ENCODE measurements around the gene TNFRSF19.
"Not testable (repeated sequence)": the region's sequence is repeated elsewhere in the genome, so short reads cannot be mapped to it uniquely, and the experiment has no call there.

The TNFRSF19 gene

DNA sequence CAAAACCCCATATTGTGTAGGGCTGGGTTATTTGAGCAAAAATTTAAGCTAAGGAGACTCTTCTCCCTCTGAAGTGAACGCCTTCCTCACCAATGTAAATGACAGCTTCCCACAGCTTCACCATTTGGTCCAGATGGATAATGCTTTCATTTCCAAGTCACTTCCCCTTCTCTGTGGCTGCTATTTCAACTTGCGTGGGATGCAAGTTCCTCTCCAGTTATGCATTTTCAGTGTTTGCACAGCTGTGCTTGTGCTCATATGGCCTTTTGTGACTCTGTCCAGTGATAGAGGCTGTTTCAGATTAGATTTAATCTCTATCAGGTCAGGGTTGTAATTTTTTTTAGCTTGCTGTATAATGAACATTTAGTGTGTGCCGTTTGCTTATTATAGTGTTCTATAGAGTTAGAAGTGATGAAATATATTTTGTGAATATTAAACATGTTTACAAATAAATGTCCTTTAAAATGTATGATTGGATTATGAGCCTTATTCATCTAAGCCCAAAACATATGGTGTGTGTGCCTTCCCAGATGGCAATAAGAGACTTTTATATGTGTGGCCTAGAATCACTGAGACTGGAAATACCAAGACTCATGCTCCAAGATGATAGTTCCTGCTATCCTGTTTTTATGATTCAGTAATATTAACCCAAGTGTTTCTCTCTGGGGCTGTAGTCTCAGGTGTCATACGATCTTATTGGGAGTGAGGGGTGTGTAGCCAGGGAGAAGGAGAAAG is 86.6 kb downstream of the TNFRSF19 start:
- DNase-seq, result no peak

DNA sequence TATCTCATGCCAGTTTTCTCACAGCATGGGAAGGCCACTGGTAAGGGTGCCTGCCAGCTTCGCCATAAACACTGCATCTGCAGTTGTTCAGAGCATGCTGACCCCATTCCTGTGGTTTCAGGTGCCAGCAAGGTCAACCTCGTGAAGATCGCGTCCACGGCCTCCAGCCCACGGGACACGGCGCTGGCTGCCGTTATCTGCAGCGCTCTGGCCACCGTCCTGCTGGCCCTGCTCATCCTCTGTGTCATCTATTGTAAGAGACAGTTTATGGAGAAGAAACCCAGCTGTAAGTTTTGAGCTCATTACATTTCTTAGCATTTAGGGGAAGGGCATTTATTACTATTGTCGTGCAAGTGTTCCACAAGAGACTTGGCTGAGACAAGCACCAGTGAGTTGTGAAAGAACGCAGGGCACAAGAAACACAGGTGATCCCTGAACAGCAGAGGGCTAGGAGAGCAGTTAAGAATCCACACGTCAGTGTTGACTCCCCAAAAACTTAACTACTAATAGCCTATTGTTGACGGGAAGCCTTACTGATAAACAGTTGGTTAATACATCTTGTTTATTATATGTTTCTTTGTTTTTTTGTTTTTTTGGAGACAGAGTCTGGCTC is 88.8 kb downstream of the TNFRSF19 start:
- no peak for DNase-seq

DNA sequence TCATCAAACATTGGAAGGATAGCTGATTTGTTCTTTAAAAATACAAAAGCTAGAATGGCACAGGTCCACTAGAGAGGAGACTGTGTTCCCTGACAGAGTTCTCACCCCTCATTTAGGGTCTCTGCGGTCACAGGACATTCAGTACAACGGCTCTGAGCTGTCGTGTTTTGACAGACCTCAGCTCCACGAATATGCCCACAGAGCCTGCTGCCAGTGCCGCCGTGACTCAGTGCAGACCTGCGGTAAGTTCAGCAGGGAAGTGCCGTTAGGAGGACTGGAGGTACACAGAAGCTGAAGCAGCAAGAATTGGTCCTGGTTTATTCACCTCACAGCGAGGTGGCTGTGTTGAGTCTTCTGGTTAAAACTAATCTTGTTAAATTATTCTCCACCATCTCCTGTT is 90.0 kb downstream of the TNFRSF19 start:
- DNase-seq, result no peak

DNA sequence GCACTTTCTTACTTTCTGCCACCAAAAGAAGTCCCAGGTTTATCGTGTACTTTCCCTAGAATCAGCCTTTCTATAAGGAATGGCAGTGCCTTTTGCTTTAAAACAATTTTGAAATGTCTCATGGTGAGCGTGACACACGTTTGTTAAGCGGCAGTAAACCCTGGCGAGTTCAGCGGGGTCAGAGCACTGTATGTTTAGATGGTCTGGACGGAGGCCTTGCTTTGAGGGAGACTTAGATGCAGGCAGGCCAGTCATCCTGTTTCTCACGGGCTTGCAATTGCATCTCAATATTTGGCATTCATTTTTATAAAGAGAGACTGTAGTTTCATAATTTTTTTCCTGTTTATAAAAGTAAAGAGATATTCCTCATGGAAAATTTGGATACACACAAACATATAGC is 96.4 kb downstream of the TNFRSF19 start:
- DNase-seq, result no peak

DNA sequence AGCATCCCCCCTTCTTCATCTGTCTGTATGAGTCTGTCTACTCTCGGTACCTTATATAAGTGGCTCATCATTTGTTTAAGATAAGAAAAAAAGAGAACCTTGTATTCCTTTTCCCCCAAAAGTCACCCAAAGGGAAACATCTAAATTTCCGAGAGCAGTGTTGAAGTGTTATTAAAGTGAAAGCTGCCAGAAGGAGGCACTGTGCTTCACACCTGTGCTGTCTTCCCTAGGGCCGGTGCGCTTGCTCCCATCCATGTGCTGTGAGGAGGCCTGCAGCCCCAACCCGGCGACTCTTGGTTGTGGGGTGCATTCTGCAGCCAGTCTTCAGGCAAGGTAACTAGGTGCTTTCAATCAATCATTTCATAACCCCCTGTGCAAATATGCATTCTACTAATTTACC is 97.5 kb downstream of the TNFRSF19 start:
- no peak for DNase-seq

DNA sequence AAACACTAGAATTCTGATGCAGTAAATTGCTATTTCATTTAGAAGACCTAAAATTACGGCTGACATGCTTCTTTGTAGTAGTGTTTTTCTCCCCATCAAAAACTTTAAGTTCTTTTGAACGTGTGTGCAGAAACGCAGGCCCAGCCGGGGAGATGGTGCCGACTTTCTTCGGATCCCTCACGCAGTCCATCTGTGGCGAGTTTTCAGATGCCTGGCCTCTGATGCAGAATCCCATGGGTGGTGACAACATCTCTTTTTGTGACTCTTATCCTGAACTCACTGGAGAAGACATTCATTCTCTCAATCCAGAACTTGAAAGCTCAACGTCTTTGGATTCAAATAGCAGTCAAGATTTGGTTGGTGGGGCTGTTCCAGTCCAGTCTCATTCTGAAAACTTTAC is 98.3 kb downstream of the TNFRSF19 start:
- DNase-seq, result no peak

DNA sequence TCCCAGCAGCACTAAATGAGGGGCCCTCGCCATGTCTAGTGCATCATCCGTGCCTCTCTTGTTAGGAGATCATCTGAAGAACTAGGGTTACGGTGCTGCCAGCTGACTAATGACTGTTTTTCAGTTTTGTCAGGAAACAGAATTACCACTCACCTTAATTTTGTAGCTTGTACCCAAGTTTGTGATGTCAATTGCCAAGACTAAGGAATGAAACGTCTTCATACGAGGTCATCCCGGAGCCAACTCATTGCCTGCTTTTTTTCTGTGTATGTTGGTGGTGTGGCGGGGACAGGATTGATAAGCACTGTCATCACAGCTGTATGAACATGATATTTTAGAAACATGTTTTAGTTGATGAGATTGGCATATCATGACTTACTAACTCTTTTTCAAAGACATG is 100.6 kb downstream of the TNFRSF19 start:
- no peak for DNase-seq

DNA sequence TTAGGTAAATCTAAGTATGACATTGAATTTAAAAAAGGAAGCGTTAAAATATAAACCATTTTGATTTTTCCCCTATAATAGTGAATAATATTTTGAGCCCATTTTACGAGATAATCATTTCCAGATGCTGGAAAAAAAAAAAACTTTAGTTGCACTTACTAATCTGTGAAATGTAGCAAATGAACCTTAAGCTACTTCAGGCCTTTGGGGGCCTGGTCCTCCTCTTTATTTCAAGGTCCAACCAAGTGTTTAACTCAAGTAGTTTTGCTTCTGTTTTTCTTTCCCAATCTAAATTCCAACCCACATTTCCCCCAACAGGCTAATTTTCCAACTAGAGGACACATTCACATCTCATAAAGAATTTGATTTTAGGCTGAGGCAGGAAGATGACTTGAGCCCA is 101.2 kb downstream of the TNFRSF19 start:
- no peak for DNase-seq

DNA sequence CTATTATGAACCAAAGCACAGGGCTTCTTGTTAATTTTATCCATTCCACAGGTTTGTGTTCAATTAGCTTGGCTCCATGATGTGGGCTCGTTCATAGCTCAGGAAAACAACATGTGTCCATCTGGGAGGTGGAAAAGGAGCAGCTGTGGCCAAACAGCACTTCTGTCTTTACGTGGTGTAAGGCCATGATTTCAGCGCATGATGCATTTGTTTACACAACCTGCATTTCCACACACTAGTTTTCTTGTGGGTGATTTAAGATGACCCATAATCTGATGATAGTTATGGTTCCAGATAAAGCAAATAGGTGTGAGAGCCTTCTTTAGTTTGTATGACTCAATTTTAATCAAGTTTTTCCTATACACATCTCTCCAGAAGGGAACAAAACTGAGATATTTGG is 101.7 kb downstream of the TNFRSF19 start:
- DNase-seq, result no peak

DNA sequence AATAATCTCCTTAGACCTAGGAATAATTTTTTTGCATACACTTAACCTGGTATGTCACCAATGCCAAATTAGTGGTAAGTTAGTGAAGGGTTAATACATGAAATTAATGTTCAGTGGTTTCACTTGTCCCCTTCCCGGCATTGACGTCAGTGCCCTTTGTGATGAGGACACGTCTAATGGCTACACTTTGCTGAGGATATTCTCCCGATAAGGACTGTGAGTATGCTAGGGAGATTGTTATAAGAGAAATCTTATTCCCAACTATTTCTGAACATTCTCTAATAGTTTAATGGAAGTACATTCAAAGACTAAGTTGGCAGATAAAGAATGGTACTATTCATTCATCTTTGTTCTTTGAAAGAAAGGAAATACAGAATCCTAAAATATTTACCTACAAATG is 102.4 kb downstream of the TNFRSF19 start:
- no peak for DNase-seq

DNA sequence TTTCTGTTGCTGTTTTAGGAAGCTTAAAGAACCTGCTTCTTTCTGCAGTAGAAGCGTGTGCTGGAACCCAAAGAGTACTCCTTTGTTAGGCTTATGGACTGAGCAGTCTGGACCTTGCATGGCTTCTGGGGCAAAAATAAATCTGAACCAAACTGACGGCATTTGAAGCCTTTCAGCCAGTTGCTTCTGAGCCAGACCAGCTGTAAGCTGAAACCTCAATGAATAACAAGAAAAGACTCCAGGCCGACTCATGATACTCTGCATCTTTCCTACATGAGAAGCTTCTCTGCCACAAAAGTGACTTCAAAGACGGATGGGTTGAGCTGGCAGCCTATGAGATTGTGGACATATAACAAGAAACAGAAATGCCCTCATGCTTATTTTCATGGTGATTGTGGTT is 103.1 kb downstream of the TNFRSF19 start:
- DNase-seq, result no peak

DNA sequence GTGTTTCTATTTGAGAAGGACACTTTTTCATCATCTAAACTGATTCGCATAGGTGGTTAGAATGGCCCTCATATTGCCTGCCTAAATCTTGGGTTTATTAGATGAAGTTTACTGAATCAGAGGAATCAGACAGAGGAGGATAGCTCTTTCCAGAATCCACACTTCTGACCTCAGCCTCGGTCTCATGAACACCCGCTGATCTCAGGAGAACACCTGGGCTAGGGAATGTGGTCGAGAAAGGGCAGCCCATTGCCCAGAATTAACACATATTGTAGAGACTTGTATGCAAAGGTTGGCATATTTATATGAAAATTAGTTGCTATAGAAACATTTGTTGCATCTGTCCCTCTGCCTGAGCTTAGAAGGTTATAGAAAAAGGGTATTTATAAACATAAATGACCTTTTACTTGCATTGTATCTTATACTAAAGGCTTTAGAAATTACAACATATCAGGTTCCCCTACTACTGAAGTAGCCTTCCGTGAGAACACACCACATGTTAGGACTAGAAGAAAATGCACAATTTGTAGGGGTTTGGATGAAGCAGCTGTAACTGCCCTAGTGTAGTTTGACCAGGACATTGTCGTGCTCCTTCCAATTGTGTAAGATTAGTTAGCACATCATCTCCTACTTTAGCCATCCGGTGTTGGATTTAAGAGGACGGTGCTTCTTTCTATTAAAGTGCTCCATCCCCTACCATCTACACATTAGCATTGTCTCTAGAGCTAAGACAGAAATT is 103.8 kb downstream of the TNFRSF19 start:
- DNase-seq, result no peak

DNA sequence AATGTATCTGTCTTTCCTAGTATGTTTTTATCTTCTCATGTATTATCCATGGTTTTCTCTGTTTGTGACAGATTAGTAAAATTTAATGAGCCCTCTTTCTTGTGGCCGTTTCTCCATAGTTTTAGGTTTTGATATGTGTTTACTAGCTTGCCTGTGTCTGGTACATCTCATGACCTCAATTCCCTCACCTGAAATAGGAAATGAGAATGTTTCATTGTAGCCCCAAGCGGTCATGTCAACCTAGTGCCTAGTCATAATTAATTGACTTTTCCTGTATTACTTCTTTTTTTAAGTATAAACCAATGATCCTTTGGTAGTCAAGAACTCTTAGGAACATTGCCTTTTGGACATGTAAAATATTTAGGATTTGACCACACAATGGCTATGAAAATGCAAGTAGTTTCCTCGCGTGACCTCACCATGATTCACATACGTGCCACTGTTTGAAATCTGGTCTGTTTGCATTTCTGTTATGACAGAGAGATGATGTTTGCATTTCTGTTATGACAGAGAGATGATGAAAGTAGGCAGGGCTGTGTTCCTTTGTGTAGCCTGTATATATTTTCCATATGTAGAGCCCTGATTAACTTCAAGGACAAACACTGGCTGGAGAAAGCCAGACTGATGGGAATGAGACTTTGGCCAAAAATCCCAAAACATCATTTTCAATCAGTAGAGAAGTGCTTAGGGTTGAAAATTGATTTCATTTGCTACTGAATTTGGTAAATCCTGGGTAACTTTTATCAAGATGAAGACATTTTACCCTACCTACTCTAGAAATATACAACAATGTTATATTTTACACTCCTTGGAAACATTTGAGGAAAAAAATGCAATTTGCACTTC is 104.8 kb downstream of the TNFRSF19 start:
- no peak for DNase-seq

DNA sequence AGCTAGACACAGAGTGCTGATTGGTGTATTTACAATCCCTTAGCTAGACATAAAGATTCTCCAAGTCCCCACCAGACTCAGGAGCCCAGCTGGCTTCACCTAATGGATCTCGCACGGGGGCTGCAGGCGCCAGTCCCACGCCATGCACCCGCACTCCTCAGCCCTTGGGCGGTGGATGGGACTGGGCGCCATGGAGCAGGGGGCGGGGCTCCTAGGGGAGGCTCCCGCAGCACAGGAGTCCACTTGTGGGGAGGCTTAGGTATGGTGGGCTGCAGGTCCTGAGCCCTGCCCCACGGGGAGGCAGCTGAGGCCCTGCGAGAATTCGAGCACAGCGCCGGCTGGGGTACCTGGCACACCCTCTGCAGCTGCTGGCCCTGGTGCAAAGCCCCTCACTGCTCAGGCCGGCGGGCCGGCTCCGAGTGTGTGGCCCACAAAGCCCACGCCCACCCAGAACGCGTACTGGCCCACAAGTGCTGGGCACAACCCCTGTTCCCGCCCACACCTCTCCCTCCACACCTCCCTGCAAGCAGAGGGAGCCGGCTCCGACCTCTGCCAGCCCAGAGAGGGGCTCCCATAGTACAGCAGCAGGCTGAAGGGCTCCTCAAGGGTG is 107.6 kb downstream of the TNFRSF19 start:
- not testable (repeated sequence) for DNase-seq

DNA sequence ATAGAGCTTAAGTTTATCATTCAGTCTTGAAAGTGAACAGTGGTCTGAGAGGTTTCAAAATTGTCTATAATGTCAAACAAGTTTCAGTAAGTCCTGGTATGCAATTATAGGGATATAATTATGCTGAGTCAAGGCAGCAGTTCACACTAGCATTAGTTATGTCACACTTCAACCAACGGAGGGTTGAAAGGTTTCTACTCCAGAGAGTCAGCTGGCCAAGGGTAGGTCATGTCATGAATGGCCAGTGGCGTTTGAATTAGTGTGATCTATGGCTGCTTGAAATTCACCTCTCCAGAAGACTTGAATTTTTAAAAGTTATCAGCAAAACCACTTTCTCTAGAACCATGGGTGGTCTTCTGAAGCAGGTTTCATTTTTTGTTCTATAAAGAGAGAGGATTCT is 108.6 kb downstream of the TNFRSF19 start:
- DNase-seq, result no peak

DNA sequence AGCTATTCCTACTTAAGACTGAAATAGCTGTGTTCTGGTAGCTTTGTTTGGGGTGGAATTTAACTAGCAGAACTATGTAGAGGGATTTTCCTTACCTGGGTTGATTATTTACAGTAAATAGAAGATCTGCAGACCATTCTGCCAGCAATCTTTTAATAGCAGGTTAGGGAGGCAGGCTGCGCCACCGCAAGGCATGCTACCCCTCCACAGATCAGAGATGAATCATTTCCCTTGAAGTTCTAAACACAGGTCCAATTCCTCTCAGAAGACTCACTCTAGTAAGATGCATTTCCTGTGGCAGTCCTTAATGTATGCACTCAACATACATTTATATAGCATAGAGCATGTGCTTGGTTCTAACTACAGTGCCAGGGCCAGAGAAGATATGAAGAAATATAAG is 109.0 kb downstream of the TNFRSF19 start:
- no peak for DNase-seq

DNA sequence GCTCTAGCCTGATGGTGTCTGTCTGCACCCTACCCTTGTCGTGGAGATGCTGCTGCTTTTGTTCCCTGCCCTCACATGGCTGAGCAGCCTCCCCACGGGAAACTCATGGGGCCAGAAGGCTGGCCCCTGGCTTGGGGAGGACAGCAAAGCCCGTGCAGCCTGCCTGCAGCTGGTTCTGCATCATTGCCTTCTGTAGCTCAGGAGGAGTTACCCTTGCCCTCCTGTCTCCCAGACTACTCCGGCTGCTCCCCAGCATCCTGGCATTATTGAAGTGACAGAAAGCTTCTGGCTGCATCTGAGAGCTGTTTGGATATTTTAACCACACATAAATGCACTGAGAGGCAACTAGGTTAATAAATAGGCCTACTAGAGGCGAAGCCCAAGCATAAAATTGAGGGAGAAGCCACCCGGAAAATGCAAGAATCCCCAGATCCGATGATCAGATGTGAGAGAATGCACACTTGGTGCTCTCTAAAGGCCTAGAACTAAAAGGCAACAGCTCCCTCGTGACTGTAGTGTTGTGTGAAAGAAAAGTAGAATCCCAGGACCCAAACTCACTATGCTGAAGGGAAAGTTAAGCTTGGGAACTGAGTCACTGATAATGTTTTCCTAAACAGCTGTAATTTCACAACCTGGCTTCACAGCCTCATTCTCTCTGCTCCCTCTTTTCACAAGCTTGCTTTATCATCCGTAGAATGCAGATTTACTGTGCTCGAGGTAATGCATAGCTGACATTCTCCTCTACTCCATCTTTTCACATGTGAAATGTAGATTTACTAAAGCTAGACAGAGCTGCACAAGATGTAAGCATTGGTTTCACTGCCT is 110.8 kb downstream of the TNFRSF19 start:
- no peak for DNase-seq

DNA sequence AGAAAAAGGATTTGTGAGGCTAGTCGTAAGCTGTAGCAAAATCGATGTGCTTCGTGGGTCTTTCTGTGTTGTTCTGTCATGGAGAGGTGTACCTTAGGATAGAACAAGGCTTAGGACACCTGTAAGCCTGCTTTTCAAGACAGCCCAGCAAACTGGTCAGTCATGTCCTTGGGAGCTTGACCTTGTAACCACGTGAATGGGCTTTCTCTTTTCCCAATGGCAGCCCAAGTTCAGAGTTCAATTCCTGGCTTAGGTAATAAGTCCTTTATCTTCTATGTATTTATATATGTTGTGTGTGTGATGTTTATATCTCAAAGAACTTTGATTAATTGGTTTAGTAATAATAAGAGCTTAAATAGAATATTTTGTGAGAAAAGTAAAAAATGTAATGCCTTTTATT is 112.9 kb downstream of the TNFRSF19 start:
- no peak for DNase-seq

DNA sequence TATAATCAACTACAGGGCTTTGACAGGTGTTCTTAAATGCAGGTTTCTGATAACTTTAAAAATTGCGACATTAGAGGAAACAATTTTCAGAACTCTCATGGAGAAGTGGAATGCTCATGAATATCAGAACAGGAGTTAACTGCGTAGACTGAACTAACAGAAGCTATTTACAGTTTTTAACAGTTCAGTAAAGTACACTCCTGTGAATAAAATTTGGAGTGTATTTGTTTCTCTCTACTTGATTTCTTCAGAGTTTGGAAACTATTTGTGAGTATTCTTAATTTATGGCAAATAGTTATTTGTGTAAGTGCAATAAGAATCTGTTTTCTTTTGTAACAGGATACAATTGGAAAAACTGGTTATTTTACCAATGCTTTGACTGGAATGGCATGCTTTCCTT is 114.4 kb downstream of the TNFRSF19 start:
- no peak for DNase-seq

DNA sequence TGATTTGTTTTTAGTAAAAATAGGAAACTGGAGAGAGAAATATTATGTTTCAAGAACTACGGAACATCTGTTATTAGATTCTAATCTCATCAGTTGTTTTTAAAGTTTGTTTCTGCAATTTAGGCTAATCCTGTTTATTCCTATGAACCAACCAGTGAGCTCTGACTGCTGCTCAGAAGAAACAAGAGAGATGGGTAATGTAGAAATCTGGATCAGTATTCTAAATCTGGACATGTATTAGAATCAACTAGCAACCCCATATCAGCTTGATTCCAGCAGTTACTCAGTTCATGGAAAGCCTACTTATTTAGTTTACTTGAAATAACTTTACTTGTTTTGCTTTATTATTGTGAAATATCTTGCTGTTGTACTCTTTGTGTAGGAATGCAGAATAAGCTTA is 115.2 kb downstream of the TNFRSF19 start:
- no peak for DNase-seq

DNA sequence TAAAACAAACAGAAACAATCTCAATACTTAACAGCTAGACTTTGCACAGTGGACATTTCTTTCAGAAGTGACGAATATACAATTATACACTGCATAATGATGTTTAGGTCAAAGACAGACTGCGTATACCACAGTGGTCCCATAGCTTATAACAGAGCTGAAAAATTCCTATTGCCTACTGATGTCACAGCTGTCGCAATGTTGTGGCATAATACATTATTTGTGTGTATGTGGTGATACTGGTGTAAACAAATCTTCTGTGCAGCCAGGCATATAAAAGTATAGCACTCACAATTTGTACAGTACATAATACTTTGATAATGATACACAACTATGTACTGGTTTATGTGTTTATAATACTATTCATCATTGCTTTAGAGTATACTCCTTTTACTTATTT is 116.7 kb downstream of the TNFRSF19 start:
- no peak for DNase-seq

DNA sequence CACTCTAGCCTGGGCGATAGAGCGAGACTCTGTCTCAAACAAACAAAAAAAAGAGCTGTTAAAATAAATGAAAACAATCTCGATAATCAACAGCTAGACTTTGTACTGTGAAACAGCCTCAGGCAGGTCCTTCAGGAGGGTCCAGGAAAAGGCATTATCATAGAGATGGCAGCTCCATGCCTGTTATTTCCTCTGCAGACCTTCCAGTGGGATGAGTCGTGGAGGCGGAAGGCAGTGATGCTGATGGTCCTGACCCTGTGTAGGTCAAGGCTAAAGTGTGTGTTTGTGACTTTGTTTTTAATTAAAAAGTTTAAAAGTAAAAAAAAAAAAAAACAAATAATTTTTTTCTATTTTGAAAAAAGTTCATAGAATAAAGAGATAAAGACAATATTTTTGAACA is 117.4 kb downstream of the TNFRSF19 start:
- no peak for DNase-seq
